Peyer's patch (tissue), 4 donors: Measurements from ENCODE around the gene PAM16. TPM values are rescaled to one million over a fixed set of nuclear protein-coding genes. Genes with fewer than 3 reads are reported as not detected.
A peak's percentile ranks its signal among the peaks of the same experiment; 100 is the strongest.

Experiments
- DNase-seq, 3 donors: peaks; one replicate each; pipeline ENCODE4 v3.0.0-alpha.2; 2017 to 2019
- H3K27ac ChIP-seq, 4 donors: fragments of 200-600 bp; sonication (generic); one replicate each; pipeline ENCODE4 v1.5.1; 2016 to 2019
- H3K27me3 ChIP-seq, 2 donors: fragments of 200-600 bp; sonication (generic); one replicate each; pipeline ENCODE4 v1.5.1; 2019
- H3K36me3 ChIP-seq, 3 donors: fragments of 200-600 bp; sonication (generic); one replicate each; pipeline ENCODE4 v1.5.1; 2016 to 2019
- H3K4me1 ChIP-seq, 4 donors: fragments of 200-600 bp; sonication (generic); one replicate each; pipeline ENCODE4 v1.5.1; 2016 to 2019
- H3K4me3 ChIP-seq, 4 donors: fragments of 200-600 bp; sonication (generic); 1 replicate in 3 of 4; 2 replicates in 1 of 4; pipeline ENCODE4 v1.5.1; 2016 to 2019; ENCODE audit warnings: mild to moderate bottlenecking in 1 of 4
- H3K9me3 ChIP-seq, 4 donors: fragments of 200-600 bp; sonication (generic); one replicate each; pipeline ENCODE4 v1.5.1; 2016 to 2019; ENCODE audit warnings: mild to moderate bottlenecking in 1 of 4
- CTCF ChIP-seq, 6 experiments: fragments of 450-650 bp in 4 of 6; fragments of 200-600 bp in 2 of 6; sonication (generic) in 1 of 6; IDR thresholded peaks; one replicate each; pipeline ENCODE4 v1.5.1; 2017 to 2019; ENCODE audit warnings: antibody characterized with exemption in 6 of 6, mild to moderate bottlenecking in 3 of 6, moderate library complexity in 1 of 6
- POLR2A ChIP-seq, 2 donors: fragments of 450-650 bp; IDR thresholded peaks; one replicate each; pipeline ENCODE4 v1.5.1; 2017; ENCODE audit warnings: antibody characterized with exemption in 2 of 2, mild to moderate bottlenecking in 2 of 2, moderate library complexity in 2 of 2
- total RNA-seq, 4 donors: library from RNA; depleted of rRNA; stranded (reverse); fragments of >200 nt; gene quantifications; one replicate each; pipeline ENCODE4 v1.1.0, GENCODE V29; 2016

Gene PAM16
- total RNA-seq, 4 donors from 2014 or later: 18.2 to 61.4 (median 49.3) TPM

DNA sequence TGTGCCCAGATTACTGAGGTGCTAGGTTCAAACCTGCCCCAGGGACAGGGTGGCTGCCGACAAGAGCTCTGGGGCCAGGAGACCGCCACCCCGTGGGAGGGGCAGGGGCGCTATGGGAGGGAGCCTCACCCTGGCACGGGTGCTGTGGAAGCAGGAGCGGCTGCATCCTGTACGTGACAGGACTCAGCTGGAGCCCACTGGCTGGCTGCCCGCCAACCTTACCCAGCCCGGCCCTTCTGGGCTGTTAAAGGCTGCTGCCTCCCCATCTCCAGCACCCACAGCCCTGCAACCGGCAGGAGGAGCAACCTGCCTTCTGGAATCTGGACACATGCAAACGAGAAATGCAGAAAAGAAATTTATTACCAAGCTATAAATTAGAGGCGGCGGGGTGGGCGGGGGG lies 11.2 kb downstream of the PAM16 start:
- Histone ChIP-seq H3K27me3 (no peaks in the 10 kb centered on the region), H3K4me3 (no peak overlapping the region), H3K9me3 (no peaks in the 10 kb centered on the region), H3K27ac (peak overlapping the region in 1 of 4 donors; percentile 9), H3K36me3 (peaks cover 0 to 25% (median 0%) of the 10 kb centered on the region in 3 donors), H3K4me1 (no peaks in the 10 kb centered on the region)
- DNase-seq: no peak
- TF ChIP-seq POLR2A (IDR thresholded peaks at IDR 0.05): no peak
- no peak for TF ChIP-seq CTCF (IDR thresholded peaks at IDR 0.05)

- DNase-seq: no peak
- no peak overlapping the region for H3K4me3 ChIP-seq
- no peaks in the 10 kb centered on the region for H3K4me1 ChIP-seq
- H3K27me3 ChIP-seq: no peaks in the 10 kb centered on the region
- peak overlapping the region in 1 of 4 donors; percentile 9 for H3K27ac ChIP-seq
- H3K9me3 ChIP-seq: no peaks in the 10 kb centered on the region
- TF ChIP-seq CTCF (IDR thresholded peaks at IDR 0.05): no peak
- TF ChIP-seq POLR2A (IDR thresholded peaks at IDR 0.05): no peak
- H3K36me3 ChIP-seq: peaks cover 0 to 25% (median 0%) of the 10 kb centered on the region in 3 donors
Measured at GRCh38 chr16:4339455-4339854, 11.7 kb downstream of the PAM16 start.

DNA sequence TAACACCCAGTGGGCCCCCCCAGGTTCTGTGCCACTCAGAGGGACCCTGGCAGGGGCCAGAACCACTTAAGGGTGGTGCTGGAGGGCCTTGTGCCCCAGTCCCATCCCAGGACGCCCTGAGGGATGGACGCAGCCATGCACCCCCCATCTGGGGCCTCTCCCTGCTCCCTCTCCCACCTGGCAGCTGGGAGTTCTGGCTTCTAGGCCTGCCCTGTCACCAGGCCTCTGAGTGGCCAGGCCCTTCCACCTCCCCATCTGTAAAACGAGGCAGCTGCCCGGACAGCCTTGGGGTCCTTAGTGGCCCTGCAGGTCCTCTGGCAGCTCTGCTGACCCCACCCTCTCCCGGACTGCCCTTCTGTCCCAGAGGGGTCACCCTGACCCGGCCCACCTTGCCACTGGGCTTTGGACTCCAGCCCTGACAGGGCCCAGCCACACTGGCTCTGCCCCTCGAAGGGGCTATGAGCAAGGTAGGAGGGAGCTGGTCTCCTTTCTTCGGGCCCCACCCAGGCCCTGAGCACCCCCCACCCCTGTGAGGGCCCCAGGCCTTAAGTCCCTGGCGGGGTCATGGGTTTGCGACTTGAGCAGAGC lies 12.3 kb downstream of the PAM16 start:
- Histone ChIP-seq H3K36me3 (peaks cover 0 to 25% (median 0%) of the 10 kb centered on the region in 3 donors), H3K27me3 (no peaks in the 10 kb centered on the region)

GRCh38 chr16:4338125-4338582 lies 13.0 kb downstream of the PAM16 start:
- no peak for TF ChIP-seq POLR2A (IDR thresholded peaks at IDR 0.05)
- TF ChIP-seq CTCF (IDR thresholded peaks at IDR 0.05): no peak
- Histone ChIP-seq H3K36me3 (peaks cover 0 to 25% (median 0%) of the 10 kb centered on the region in 3 donors), H3K9me3 (no peaks in the 10 kb centered on the region), H3K4me3 (no peak overlapping the region), H3K27ac (no peak overlapping the region), H3K4me1 (no peaks in the 10 kb centered on the region), H3K27me3 (no peaks in the 10 kb centered on the region)
- DNase-seq: no peak

More for the DNA sequence above, 12.3 kb downstream of the PAM16 start:
- TF ChIP-seq CTCF (IDR thresholded peaks at IDR 0.05): no peak
- no peak for TF ChIP-seq POLR2A (IDR thresholded peaks at IDR 0.05)
- Histone ChIP-seq H3K27ac (no peak overlapping the region), H3K9me3 (no peaks in the 10 kb centered on the region), H3K4me3 (no peak overlapping the region), H3K4me1 (no peaks in the 10 kb centered on the region)
- no peak for DNase-seq

DNA sequence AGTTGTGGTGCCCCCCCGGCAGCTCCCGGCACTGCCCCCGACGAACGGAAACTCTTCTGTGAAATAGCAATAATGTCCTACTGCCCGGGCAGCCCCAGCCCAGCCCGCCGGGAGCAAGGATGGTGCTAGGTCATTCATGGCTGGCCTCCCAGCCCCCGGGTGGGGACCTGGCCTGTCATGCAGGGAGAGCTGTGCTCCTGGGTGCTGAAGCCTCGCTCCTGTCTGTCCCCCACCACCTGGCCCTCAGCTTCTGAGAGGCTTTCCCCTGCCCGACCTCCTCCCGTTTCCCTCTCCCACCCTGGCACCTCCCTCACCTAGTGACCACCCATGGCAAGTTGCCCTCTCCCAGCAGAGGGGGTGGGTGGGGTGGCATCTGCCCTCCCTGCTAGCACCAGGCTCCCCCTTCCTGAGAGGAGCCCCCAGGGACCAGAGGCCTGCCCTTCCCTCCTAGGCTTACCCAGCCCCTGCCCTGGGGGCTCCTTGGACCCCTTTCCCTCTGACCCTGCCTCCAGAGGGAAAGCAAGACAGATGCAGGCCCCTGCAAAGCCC lies 13.5 kb downstream of the PAM16 start:
- peaks cover 0 to 25% (median 0%) of the 10 kb centered on the region in 3 donors for H3K36me3 ChIP-seq
- no peak for DNase-seq
- H3K27ac ChIP-seq: no peak overlapping the region
- no peaks in the 10 kb centered on the region for H3K9me3 ChIP-seq
- no peaks in the 10 kb centered on the region for H3K4me1 ChIP-seq
- no peak overlapping the region for H3K4me3 ChIP-seq
- TF ChIP-seq POLR2A (IDR thresholded peaks at IDR 0.05) (no peak), CTCF (IDR thresholded peaks at IDR 0.05) (no peak)
- no peaks in the 10 kb centered on the region for H3K27me3 ChIP-seq
